ENCODE data around the gene PHF14.

GRCh38 chr7:11191574-11192220 lies 218.0 kb downstream of the PHF14 start:
- TF ChIP-seq PATZ1 (CRISPR knock-in tag; IDR thresholded peaks at IDR 0.05; ENCODE audit: borderline replicate concordance) (no peak), CREB5 (CRISPR knock-in tag; IDR thresholded peaks at IDR 0.05; ENCODE audit: low read depth) (no peak), TOX (CRISPR knock-in tag; IDR thresholded peaks at IDR 0.05; ENCODE audit: borderline replicate concordance) (no peak)
